Measurements from ENCODE around the gene ALK. TPM values are rescaled to one million over a fixed set of nuclear protein-coding genes. Genes with fewer than 3 reads are reported as not detected.

ALK gene
- total RNA-seq, 4 donors from 2014 or later = 0.19 TPM; not detected in 3

DNA sequence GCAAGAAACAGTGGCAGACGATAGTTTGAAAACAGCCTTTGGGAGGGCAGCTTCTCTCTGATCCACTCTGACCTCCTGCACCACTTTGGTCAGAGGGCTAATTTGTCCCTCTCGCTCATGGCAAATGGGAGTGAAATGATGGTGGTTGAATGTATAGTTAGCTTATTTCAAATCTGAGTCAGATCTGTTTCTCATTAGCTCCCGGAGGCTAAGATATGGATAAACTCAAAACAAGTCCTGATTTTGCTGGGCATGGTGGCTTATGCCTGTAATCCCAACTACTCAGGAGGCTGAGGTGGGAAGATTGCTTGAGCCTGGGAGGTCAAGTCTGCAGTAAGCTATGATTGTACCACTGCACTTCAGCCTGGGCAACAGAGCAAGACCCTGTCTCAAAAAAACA, 145.0 kb downstream of the ALK start:
- 63 to 71% methylated on average over 1 to 2 of the region's 3 CpGs for WGBS, 2 donors
- DNase-seq = no peak
- Histone ChIP-seq H3K4me3 (no peak overlapping the region), H3K27me3 (no peaks in the 10 kb centered on the region), H3K36me3 (no peaks in the 10 kb centered on the region), H3K4me1 (no peaks in the 10 kb centered on the region), H3K9me3 (no peaks in the 10 kb centered on the region), H3K27ac (no peak overlapping the region)
- TF ChIP-seq POLR2A (IDR thresholded peaks at IDR 0.05) = no peak
- TF ChIP-seq, protein P1, sequence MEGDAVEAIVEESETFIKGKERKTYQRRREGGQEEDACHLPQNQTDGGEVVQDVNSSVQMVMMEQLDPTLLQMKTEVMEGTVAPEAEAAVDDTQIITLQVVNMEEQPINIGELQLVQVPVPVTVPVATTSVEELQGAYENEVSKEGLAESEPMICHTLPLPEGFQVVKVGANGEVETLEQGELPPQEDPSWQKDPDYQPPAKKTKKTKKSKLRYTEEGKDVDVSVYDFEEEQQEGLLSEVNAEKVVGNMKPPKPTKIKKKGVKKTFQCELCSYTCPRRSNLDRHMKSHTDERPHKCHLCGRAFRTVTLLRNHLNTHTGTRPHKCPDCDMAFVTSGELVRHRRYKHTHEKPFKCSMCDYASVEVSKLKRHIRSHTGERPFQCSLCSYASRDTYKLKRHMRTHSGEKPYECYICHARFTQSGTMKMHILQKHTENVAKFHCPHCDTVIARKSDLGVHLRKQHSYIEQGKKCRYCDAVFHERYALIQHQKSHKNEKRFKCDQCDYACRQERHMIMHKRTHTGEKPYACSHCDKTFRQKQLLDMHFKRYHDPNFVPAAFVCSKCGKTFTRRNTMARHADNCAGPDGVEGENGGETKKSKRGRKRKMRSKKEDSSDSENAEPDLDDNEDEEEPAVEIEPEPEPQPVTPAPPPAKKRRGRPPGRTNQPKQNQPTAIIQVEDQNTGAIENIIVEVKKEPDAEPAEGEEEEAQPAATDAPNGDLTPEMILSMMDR (IDR thresholded peaks at IDR 0.05) = no peak
- intact Hi-C loops (cut with DNase I) = no loop called here

DNA sequence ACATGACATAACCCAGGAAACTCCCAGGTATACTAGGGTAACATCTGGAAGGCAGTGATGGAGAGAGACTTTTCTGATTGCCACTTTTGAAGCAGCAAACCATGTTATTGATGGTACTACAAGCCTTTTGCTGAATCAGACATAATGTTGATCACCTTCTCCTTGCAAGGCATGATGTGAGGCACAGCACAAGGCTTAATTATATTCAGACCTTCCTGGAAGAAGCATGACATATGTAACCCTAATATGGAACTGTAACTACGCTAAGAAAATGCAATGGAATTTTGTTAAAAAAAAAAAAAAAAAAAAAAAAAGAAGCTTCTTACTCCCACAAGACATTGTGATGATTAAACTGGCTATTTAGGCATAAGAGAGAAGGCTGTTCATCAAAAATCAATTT, 145.4 kb downstream of the ALK start:
- 50 to 71% methylated on average over 1 of the region's 1 CpG for WGBS, 2 donors
- Histone ChIP-seq H3K27me3 (no peaks in the 10 kb centered on the region), H3K9me3 (no peaks in the 10 kb centered on the region), H3K4me3 (no peak overlapping the region), H3K36me3 (no peaks in the 10 kb centered on the region), H3K27ac (no peak overlapping the region), H3K4me1 (no peaks in the 10 kb centered on the region)
- TF ChIP-seq, protein P1 (IDR thresholded peaks at IDR 0.05) = no peak
- no peak for TF ChIP-seq POLR2A (IDR thresholded peaks at IDR 0.05)
- intact Hi-C loops (cut with DNase I) = no loop called here
- DNase-seq = no peak

GRCh38 chr2:29774624-29775023, 146.8 kb downstream of the ALK start:
- 87 to 92% methylated on average over 6 of the region's 6 CpGs for WGBS, 2 donors
- no peak for DNase-seq
- TF ChIP-seq, protein P1 (IDR thresholded peaks at IDR 0.05) = no peak
- TF ChIP-seq POLR2A (IDR thresholded peaks at IDR 0.05) = no peak
- no peaks in the 10 kb centered on the region for H3K9me3 ChIP-seq
- intact Hi-C loops (cut with DNase I) = no loop called here
- H3K4me3 ChIP-seq = no peak overlapping the region
- H3K27me3 ChIP-seq = peaks cover 0 to under 1% (median 0%) of the 10 kb centered on the region in 4 donors
- H3K27ac ChIP-seq = no peak overlapping the region
- no peaks in the 10 kb centered on the region for H3K36me3 ChIP-seq
- H3K4me1 ChIP-seq = no peaks in the 10 kb centered on the region

DNA sequence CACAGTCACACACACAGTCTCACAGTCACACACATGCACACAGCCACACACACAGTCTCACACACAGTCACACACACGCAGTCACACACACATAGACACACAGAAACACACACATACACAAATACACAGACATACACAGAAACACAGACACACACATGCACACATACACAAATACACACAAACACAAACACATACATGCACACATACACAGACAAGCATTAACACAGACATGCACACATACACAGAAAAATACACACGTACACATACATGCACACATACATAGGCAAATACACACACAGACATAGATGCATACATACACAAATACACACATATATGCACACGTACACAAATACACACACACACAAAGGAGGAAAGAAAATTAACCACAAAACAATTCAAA, 150.5 kb downstream of the ALK start:
- intact Hi-C loops (cut with DNase I) = no loop called here
- Histone ChIP-seq H3K4me1 (no peaks in the 10 kb centered on the region), H3K4me3 (no peak overlapping the region), H3K9me3 (no peaks in the 10 kb centered on the region), H3K27ac (no peak overlapping the region), H3K27me3 (peaks cover 0 to 10% (median 0%) of the 10 kb centered on the region in 4 donors), H3K36me3 (no peaks in the 10 kb centered on the region)
- TF ChIP-seq POLR2A (IDR thresholded peaks at IDR 0.05) = no peak
- TF ChIP-seq, protein P1 (IDR thresholded peaks at IDR 0.05) = no peak
- no peak for DNase-seq
- 78 to 87% methylated on average over 3 of the region's 3 CpGs for WGBS, 2 donors

GRCh38 chr2:29769847-29770246, 151.5 kb downstream of the ALK start:
- H3K36me3 ChIP-seq = no peaks in the 10 kb centered on the region
- TF ChIP-seq, protein P1 (IDR thresholded peaks at IDR 0.05) = no peak
- TF ChIP-seq POLR2A (IDR thresholded peaks at IDR 0.05) = no peak
- intact Hi-C loops (cut with DNase I) = no loop called here
- WGBS, 2 donors = 79 to 84% methylated on average over 4 of the region's 4 CpGs
- H3K4me1 ChIP-seq = no peaks in the 10 kb centered on the region
- H3K27ac ChIP-seq = no peak overlapping the region
- H3K27me3 ChIP-seq = peaks cover 0 to 10% (median 0%) of the 10 kb centered on the region in 4 donors
- no peak for DNase-seq
- H3K4me3 ChIP-seq = no peak overlapping the region
- no peaks in the 10 kb centered on the region for H3K9me3 ChIP-seq
